Right lobe of liver (tissue), 6 donors: Measurements from ENCODE around the gene DNAI7. TPM values are rescaled to one million over a fixed set of nuclear protein-coding genes. Genes with fewer than 3 reads are reported as not detected.

Source experiments
- ATAC-seq, 4 donors: fragments of 200-7000 bp; cut with Tn5 transposase; one replicate each; pipeline ENCODE4 v1.9.1; 2020; ENCODE audit warnings: mild to moderate bottlenecking in 4 of 4, moderate library complexity in 4 of 4
- DNase-seq, 3 donors: peaks; one replicate each; pipeline ENCODE4 v3.0.0-alpha.2; 2020
- H3K27ac ChIP-seq, 3 donors: fragments of 200-600 bp; one replicate each; pipeline ENCODE4 v1.8.0; 2022
- H3K27me3 ChIP-seq, 2 donors: fragments of 200-600 bp; one replicate each; pipeline ENCODE4 v1.8.0; 2022
- H3K36me3 ChIP-seq, 4 donors: fragments of 200-600 bp; sonication (generic) in 1 of 4; one replicate each; pipeline versions ENCODE4 v1.5.1 to v1.8.0; 2017 to 2022; ENCODE audit warnings: control low read depth in 1 of 4
- H3K4me1 ChIP-seq, 4 donors: fragments of 200-600 bp; sonication (generic) in 1 of 4; one replicate each; pipeline versions ENCODE4 v1.5.1 to v1.8.0; 2017 to 2022; ENCODE audit warnings: control low read depth in 1 of 4
- H3K4me3 ChIP-seq, 3 donors: fragments of 200-600 bp; one replicate each; pipeline ENCODE4 v1.8.0; 2022
- H3K9me3 ChIP-seq, 4 donors: fragments of 200-600 bp; sonication (generic) in 1 of 4; one replicate each; pipeline versions ENCODE4 v1.5.1 to v1.8.0; 2017 to 2022; ENCODE audit warnings: control low read depth in 1 of 4
- CTCF ChIP-seq, 4 donors: fragments of 200-600 bp in 3 of 4; fragments of 450-650 bp in 1 of 4; IDR thresholded peaks; one replicate each; pipeline versions ENCODE4 v1.5.1 to v1.8.0; 2016 to 2022; ENCODE audit warnings: antibody characterized with exemption in 4 of 4, mild to moderate bottlenecking in 2 of 4
- POLR2A ChIP-seq: fragments of 450-650 bp; IDR thresholded peaks from one replicate; pipeline ENCODE4 v1.6.1; 2017; ENCODE audit warnings: antibody characterized with exemption, mild to moderate bottlenecking
- WGBS: methylation state at CpG from one replicate; pipeline ENCODE4 v1.1.6; 2018; ENCODE audit warnings: low coverage, low lambda C conversion rate; ENCODE audit not compliant: insufficient coverage; ENCODE audit errors: missing lambda C conversion rate; 5-methylcytosine and 5-hydroxymethylcytosine counted together
- intact Hi-C, 2 donors: fragments of 100-400 bp; cut with DNase I; formaldehyde crosslinking; loops; one replicate each; pipeline versions ENCODE4 v1.11.2 to v1.14.1; 2022
- total RNA-seq, 6 experiments: library from RNA; depleted of rRNA in 2 of 6; stranded (reverse); fragments of >200 nt in 2 of 6; fragmentation: NEBNext Ultra II Directional in 3 of 6; extraction: Animal tissue kit (Norgen Biotek cat#: 25700) in 3 of 6; gene quantifications; one replicate each; pipeline versions ENCODE4 v1.1.0 to v1.2.4, GENCODE V29; 2016 to 2023
- donor health status: DM: no; HTN: yes; CAD: no.
- donor health status: DM: no; HTN: no; CAD: no.
- donor health status: DM: no; HTN: no; CAD: no.
- donor health status: DM: no; HTN: yes; CAD: no.
- donor health status: DM: no; HTN: yes; CAD: no.

The DNAI7 gene
- total RNA-seq, 6 experiments from 2014 or later, result 0.39 TPM; not detected in 5

- H3K36me3 ChIP-seq, result peaks cover 0 to 4% (median 0%) of the 10 kb centered on the region in 4 donors
- 78% methylated on average over 4 of the region's 4 CpGs for whole genome bisulfite sequencing
- H3K4me1 ChIP-seq, result peaks cover 0 to 4% (median 0%) of the 10 kb centered on the region in 4 donors
- H3K9me3 ChIP-seq, result no peaks in the 10 kb centered on the region
- ATAC-seq (no peak), DNase-seq (no peak)
- H3K4me3 ChIP-seq, result no peak overlapping the region
- H3K27ac ChIP-seq, result no peak overlapping the region
- TF ChIP-seq POLR2A (no peak), CTCF (IDR thresholded peaks at IDR 0.05) (no peak)
- H3K27me3 ChIP-seq, result no peaks in the 10 kb centered on the region
- intact Hi-C loops, result no loop called here
Observed at GRCh38 chr12:25236626-25237025, 41.7 kb upstream of the DNAI7 start.

GRCh38 chr12:25236190-25236589 lies 41.2 kb upstream of the DNAI7 start:
- Histone ChIP-seq H3K27ac (no peak overlapping the region), H3K4me3 (no peak overlapping the region), H3K27me3 (no peaks in the 10 kb centered on the region), H3K36me3 (peaks cover 0 to 4% (median 0%) of the 10 kb centered on the region in 4 donors), H3K9me3 (no peaks in the 10 kb centered on the region), H3K4me1 (no peaks in the 10 kb centered on the region)
- TF ChIP-seq CTCF (IDR thresholded peaks at IDR 0.05) (no peak), POLR2A (no peak)
- intact Hi-C loops, result no loop called here
- no CpG with 5 or more reads among the region's 1 CpG for WGBS
- ATAC-seq, result no peak
- no peak for DNase-seq

GRCh38 chr12:25213338-25213737 lies 18.4 kb upstream of the DNAI7 start:
- TF ChIP-seq CTCF (IDR thresholded peaks at IDR 0.05) (no peak), POLR2A (no peak)
- ATAC-seq, result no peak
- H3K4me3 ChIP-seq, result no peak overlapping the region
- H3K4me1 ChIP-seq, result peaks cover 0 to 23% (median 2%) of the 10 kb centered on the region in 4 donors
- no peaks in the 10 kb centered on the region for H3K9me3 ChIP-seq
- intact Hi-C loops, result no loop called here
- DNase-seq, result no peak
- 94% methylated on average over 1 of the region's 1 CpG for WGBS
- H3K27ac ChIP-seq, result no peak overlapping the region
- H3K36me3 ChIP-seq, result no peaks in the 10 kb centered on the region
- no peaks in the 10 kb centered on the region for H3K27me3 ChIP-seq

GRCh38 chr12:25208554-25208953 lies 13.6 kb upstream of the DNAI7 start:
- no peaks in the 10 kb centered on the region for H3K9me3 ChIP-seq
- ATAC-seq, result peak; percentile 94 to 99 (median 97)
- peaks cover 0 to 4% (median 2%) of the 10 kb centered on the region in 4 donors for H3K36me3 ChIP-seq
- 18% methylated on average over 1 of the region's 1 CpG for WGBS
- peak; percentile 39 to 80 (median 74) for DNase-seq
- TF ChIP-seq POLR2A (no peak), CTCF (IDR thresholded peaks at IDR 0.05) (no peak)
- peaks cover 0 to 41% (median 6%) of the 10 kb centered on the region in 4 donors for H3K4me1 ChIP-seq
- no peak overlapping the region for H3K4me3 ChIP-seq
- H3K27ac ChIP-seq, result peak overlapping the region; percentile 24 to 69 (median 41)
- intact Hi-C loops, result no loop called here
- H3K27me3 ChIP-seq, result no peaks in the 10 kb centered on the region

- WGBS, result 38% methylated on average over 1 of the region's 1 CpG
- Histone ChIP-seq H3K4me1 (peaks cover 0 to 41% (median 6%) of the 10 kb centered on the region in 4 donors), H3K27me3 (no peaks in the 10 kb centered on the region), H3K4me3 (no peak overlapping the region), H3K9me3 (no peaks in the 10 kb centered on the region), H3K36me3 (peaks cover 0 to 4% (median 2%) of the 10 kb centered on the region in 4 donors), H3K27ac (peak overlapping the region; percentile 24 to 69 (median 41))
- DNase-seq, result no peak
- no peak for TF ChIP-seq CTCF (IDR thresholded peaks at IDR 0.05)
- TF ChIP-seq POLR2A, result no peak
- peak; percentile 45 to 81 (median 59) for ATAC-seq
- intact Hi-C loops, result no loop called here
Observed at GRCh38 chr12:25207846-25208245, 12.9 kb upstream of the DNAI7 start.
